Fibroblast of skin of scalp (primary cell): Measurements from ENCODE around the gene VAMP5.
A peak's percentile ranks its signal among the peaks of the same experiment; 100 is the strongest.
"Not testable (repeated sequence)": the region's sequence is repeated elsewhere in the genome, so short reads cannot be mapped to it uniquely, and the experiment has no call there.

ENCODE experiments used
- DNase-seq: peaks from one replicate; pipeline ENCODE4 v3.0.0-alpha.2; 2013

Gene VAMP5

DNA sequence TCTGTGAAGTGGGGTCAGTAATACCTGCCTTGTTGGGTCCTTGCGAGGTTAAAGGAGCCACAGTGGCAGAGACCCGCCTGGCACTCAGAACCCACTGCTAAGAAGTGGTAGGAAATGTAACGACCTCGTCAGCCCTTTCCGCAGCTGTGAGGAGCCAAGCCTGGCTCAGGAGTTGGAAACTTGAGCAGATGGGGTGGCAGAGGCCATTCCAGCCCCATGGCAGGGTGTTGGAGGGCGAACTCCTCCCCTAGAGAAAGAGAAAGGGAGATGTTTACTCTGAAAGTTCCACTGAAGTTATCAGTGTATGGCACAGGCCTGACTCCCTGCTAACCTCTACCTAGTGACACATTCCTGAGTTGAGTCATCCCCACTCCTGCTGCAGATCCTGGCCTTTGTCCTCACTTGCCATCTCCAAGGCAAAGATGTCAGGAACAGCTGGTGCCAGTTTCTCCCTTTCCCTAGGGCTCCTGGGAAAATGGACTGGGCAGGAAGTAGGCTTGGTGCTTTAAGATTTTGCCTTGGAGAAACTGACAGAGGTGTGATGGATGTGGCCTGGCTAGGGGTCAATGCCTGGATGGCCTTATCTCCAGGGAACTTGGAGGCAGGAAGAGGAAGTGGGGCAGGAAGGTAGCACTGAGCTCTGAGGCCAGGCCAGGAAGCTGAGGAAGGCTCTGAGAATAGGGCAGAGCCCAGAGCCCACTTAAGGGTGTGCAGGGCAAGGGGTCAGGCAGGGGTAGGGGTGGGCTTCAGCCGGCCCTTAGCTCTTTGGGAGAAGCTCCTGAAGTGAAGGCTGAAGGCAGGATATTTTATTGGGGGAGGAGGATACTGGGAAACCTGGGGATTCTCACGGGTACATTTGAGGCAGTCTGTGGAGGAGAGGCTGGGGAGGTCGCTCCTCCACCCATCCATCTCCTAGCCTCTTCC, 888 bp downstream of the VAMP5 start:
- DNase-seq, result peak; percentile 69

DNA sequence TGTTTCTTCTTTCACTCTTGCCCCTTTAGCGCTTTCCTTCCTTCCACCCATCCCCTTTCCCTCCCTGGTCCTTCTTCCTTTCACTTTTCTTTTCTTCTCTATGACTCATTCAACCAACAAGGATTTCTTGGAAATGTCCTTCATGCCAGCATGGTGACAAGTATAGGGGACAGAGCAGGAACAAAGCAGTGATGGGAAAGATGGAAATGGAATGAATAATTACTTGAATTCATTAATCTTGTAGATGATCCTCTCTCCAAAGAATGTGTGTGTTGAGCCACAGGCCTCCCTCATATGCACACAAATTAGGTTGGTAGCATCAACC, 1.5 kb downstream of the VAMP5 start:
- DNase-seq, result peak; percentile 88

DNA sequence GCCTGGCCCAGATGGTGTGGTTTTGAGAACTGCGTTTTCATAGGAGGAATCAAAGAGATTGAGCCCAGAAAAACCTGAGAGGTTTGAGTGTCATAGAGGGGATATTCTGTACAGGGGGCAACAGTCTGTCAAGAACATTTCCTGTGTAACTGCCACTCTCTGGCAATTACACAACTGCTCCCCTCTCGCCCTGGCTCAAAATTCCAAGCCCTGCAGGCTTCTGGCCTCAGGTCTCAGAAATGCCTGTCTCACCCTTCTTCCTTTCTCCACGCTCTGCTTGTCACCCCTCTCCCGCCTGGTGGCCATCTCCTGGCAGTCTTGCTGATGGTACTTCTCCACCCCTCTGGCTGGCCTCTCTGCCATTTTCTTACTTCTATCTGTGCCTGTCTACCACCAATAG, 4.0 kb downstream of the VAMP5 start:
- no peak for DNase-seq

DNA sequence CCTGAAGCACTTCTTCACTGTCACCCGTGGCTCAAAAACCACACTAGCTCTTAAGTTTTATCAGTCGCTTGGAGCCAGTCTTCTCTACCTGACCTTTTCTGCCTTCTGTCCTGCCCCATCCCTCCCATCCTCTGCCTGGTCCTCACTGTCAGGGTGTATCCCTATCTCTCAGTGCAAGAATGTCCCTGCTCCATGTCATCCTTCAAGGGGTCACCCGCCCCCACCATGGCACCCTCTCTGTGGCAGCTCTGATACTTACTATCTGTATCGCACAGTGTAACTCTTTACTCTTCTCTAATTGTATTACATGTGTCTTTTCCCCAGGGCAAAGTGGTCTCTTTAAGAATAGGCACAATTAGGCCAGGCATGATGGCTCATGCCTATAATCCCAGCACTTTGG, 4.4 kb downstream of the VAMP5 start:
- no peak for DNase-seq

DNA sequence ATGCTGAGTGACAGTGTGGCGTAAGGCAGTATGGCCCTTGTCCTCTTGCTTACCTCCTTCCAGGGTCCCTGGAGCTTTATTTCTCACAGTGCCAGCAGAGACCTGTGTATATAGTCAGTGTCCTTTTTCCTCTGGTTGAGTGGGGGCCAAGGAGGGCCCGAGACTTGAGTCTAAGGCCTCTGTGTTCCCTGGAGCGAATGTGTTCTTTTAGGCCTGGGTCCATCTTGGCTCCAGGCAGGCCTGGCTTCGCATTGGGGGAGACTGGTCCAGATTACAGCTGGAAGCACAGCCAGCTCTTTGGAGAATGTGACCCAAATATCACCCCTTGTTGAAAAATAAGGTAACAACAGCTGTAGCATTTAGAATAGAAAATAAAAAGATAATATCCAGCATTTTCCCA, 5.0 kb downstream of the VAMP5 start:
- DNase-seq, result no peak

- DNase-seq, result peak; percentile 91
Observed at GRCh38 chr2:85589982-85590791, 6.0 kb downstream of the VAMP5 start.

DNA sequence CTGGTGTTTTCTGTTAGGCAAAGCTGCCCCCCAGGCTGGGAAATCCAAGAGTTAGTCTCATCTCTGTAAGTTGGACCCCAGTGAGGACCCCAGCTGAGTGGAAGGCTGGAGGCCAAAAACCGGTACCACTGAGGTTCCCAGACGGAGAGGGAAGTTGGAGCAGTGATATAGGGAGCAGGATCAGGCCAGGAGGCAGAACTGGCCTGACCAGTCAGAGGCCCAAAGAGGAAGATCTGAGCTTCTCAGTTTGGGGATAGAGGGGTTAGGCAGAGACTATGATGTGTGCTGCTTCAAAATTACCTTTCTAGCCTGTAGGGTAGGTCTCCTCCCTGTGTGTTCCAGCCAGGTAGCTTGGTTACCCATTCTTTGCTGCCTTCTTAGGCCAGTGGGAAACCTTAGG, 6.7 kb downstream of the VAMP5 start:
- DNase-seq, result no peak

DNA sequence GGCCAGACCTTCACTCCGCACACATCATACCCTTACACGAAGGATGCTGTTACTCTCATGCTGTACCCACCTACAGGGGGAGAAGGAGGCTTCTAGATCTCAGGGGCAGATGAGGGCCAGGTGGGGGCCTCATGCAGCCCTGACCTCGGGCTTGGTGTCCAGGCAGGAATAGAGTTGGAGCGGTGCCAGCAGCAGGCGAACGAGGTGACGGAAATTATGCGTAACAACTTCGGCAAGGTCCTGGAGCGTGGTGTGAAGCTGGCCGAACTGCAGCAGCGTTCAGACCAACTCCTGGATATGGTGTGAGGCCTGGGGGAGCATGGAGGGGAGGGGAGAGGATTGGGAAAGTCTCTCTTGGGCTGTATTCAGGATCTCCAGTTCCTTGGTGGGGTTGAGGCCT, 7.3 kb downstream of the VAMP5 start:
- DNase-seq, result no peak

DNA sequence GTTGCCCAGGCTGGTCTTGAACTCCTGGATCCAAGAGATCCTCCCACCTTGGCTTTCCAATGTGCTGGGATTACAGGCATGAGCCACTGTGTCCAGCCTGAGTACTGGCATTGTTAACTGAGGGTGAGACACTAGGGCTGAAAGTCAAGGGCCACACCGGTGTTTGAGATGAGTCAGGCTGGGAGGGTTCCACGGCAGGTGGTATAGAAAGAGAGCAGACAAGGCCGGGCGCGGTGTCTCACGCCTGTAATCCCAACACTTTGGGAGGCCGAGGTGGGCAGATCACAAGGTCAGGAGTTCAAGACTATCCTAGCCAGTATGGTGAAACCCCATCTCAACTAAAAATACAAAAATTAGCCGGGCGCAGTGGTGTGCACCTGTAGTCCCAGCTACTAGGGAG, 8.1 kb downstream of the VAMP5 start:
- not testable (repeated sequence) for DNase-seq

DNA sequence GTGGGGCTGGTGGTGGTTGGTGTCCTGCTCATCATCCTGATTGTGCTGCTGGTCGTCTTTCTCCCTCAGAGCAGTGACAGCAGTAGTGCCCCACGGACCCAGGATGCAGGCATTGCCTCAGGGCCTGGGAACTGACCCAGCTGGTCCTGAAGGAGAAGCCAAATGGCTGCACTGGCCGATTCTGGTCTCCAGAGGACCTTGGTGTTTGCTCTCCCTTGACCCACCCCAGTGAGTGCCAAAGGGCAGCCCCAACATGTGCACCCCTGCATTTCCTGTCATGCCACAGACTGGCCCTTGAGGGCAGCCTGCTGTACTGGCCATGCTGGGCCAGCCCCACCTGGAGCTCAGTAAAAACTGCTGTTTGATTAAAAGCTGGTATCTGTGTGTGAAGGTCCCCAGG, 8.8 kb downstream of the VAMP5 start:
- no peak for DNase-seq

DNA sequence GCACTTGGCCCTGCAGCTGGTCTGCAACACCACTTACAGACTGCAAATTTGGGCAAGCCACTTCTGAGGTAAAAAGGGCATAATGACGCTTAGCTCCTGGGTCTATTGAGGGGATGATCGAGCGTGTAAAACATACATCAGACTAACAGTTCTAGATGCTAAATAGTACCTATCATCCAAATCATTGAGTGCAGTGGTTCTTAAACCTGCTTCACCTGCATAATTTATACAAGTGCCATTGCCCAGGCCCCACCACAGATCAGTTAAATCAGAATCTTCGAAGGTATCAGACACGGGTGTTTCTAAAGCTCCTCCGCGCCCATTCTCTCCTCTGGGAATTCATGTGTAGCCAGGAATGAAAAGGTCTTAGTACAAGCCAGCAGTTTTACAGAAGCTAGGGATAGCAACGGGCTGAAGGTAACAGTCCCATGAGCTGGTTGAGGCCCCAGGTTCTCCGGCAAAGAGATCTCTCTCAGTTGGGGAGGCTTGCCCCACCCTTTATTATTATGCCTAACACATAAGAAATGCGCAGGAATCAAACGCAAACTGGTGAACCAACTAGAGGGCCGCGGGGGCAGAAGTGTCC, 10.6 kb downstream of the VAMP5 start:
- no peak for DNase-seq

DNA sequence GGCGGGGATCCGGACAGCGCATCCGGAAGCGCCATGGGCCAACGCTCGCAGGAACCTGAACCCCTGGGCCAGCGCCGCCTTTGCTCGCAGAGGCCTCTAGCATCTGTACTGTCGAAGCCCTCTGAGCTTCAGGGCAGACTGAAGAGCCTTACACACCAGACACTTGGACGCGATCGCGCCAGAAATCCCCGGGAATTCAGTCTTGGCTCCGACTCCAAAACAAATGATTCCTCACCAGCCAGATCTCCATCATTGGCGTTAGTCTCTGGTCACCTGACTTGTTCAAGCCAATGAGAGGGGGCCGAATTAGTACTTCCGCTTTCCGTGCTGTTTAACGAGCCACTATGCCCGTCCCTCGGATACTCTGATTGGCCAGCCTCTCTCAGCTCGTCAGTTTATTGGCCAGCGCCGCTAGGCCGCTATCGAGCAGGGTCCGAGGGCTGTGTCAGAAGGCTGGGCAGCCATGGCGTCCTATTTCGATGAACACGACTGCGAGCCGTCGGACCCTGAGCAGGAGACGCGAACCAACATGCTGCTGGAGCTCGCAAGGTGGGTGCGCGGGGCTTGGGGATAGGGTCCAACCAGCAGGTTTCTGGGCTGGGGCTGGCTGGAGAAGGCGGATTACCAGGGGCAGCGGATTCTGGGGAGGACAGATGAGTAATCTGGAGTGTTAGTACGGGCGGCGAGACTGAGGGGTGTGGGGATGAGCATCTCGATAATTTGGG, 11.2 kb downstream of the VAMP5 start, which contains the start of gene RNF181:
Gene RNF181 (plus strand): TSS at position 445 of the 725 bp plus-strand sequence. CDS start 19 bp downstream, at position 464.
- peak; percentile 98 for DNase-seq

GRCh38 chr2:85596026-85596333, 11.7 kb downstream of the VAMP5 start:
- no peak for DNase-seq

DNA sequence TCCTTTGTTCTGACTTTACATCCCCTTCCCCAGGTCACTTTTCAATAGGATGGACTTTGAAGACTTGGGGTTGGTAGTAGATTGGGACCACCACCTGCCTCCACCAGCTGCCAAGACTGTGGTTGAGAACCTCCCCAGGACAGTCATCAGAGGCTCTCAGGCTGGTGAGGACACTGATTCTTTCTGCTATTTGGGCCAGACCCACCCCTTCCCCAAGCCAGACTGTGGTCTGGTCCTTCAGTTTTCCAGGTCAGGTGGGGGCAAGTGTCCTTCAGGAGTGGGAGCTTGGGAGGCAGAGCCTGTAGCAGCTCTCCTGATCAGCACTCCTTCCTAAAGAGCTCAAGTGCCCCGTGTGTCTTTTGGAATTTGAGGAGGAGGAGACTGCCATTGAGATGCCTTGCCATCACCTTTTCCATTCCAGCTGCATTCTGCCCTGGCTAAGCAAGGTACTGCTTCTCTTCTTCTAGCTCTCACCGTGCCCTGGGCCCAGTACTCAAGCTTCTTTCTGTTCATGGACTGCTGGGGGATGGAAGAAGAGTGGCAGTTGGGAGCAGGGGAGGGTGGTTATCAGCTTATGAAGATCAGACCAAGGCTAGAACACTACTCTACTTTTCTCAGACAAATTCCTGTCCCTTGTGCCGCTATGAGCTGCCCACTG, 12.4 kb downstream of the VAMP5 start:
- no peak for DNase-seq

GRCh38 chr2:85597241-85597640, 13.0 kb downstream of the VAMP5 start:
- DNase-seq, result no peak

DNA sequence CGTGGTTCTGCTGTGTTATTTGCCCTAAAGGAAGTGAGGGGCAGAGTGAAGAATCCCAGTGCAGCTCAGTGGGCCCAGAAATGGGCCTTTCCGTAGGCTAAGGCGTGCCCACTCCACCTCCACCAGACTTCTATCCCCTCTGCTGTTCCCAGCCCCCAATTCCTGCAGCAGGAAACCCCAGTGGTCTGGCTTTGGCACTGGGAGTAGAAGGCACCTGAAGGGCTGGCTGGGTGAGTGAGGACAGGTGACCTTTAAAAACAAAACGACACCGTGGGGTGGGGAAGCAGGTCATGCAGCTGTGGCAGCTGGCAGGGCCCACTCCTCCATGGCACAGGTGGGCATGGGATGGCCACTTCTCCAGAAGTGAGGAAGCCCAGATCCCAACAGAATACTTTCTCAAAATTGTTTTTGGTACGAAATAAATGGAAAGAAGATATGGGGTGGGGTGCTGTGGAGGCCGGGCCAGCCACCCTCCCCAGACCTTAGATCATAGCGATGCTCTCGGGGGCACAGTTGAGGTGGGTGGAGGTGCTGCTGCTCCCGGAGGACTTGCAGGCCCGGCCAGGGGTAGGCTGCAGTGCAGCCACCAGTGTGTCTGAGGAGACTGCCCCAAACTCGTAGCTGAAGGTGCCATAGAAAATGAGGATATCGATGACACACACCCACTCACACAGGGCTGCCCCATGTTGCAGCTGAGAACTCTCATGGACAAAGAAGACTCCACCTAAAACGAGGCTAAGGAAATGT, 14.5 kb downstream of the VAMP5 start:
- DNase-seq, result no peak

GRCh38 chr2:85599468-85600234, 15.4 kb downstream of the VAMP5 start:
- no peak for DNase-seq

DNA sequence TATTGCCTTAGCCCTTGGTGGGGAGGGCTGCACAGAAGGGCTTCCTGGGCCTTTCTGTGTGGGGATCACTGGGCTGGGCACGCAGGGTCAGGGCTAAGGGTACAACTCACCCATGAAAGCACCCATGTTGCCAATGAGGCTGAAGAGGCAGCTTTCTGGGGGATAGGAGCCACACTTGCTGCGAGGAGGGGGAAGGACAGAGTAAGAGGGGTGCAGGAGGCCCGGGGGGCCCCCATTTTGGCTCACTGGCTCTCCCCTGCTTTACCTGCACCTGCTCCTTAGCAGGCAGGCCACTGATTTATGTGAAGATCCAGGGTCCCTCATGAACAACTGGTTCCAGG, 16.0 kb downstream of the VAMP5 start:
- DNase-seq, result no peak

- DNase-seq, result no peak
Observed at GRCh38 chr2:85600951-85601770, 16.9 kb downstream of the VAMP5 start.
